Measurements from ENCODE around the gene FMNL3. TPM values are rescaled to one million over a fixed set of nuclear protein-coding genes. Genes with fewer than 3 reads are reported as not detected.
A peak's percentile ranks its signal among the peaks of the same experiment; 100 is the strongest.
"Not testable (repeated sequence)": the region's sequence is repeated elsewhere in the genome, so short reads cannot be mapped to it uniquely, and the experiment has no call there.

The FMNL3 gene
- total and polyA plus RNA-seq, 2 experiments from 2014 or later, result 8.7 to 32.6 TPM

- not testable (repeated sequence) for H3K9me3 Mint-ChIP-seq; H3K27ac Mint-ChIP-seq; DNase-seq (ENCODE audit: low spot score); H3F3A ChIP-seq (replicated peaks; ENCODE audit: low read depth); H3K4me3 Mint-ChIP-seq; H3K27me3 ChIP-seq (ENCODE audit: insufficient read depth); H3K27me3 Mint-ChIP-seq (ENCODE audit: insufficient read depth, low read depth, poor library complexity); ATAC-seq; H3K27ac ChIP-seq (ENCODE audit: low read depth); H3K36me3 ChIP-seq (ENCODE audit: insufficient read depth); H3K9me2 ChIP-seq (ENCODE audit: insufficient read depth); H3K4me3 ChIP-seq
- peaks cover 36% of the 10 kb centered on the region for H3K79me2 ChIP-seq (replicated peaks; ENCODE audit: insufficient read depth)
- H4K20me1 ChIP-seq (replicated peaks; ENCODE audit: insufficient read depth), result peaks cover 30% of the 10 kb centered on the region
- Mint-ChIP-seq H3K4me1 (peaks cover 21% of the 10 kb centered on the region), H3K36me3 (ENCODE audit: low read depth) (peaks cover 13% of the 10 kb centered on the region)
- H2AFZ ChIP-seq, result peak overlapping the region; percentile 77
- peaks cover 10% of the 10 kb centered on the region; the same call in 1 of the 2 replicates for H3K4me1 ChIP-seq (ENCODE audit: insufficient read depth)
- H3K4me2 ChIP-seq, result peak overlapping the region; percentile 64; the same call in 1 of the 2 replicates
These were observed 33.1 kb upstream of the FMNL3 start for GRCh38 chr12:49740277-49740676.

GRCh38 chr12:49738721-49739120 lies 31.5 kb upstream of the FMNL3 start:
- not testable (repeated sequence) for ATAC-seq; H3K4me3 ChIP-seq; H3K9me3 Mint-ChIP-seq; H2AFZ ChIP-seq; DNase-seq (ENCODE audit: low spot score); H3K9me2 ChIP-seq (ENCODE audit: insufficient read depth); H3K27me3 Mint-ChIP-seq (ENCODE audit: insufficient read depth, low read depth, poor library complexity); H3K27ac Mint-ChIP-seq; H3F3A ChIP-seq (replicated peaks; ENCODE audit: low read depth); H3K27ac ChIP-seq (ENCODE audit: low read depth); H3K4me2 ChIP-seq; H3K4me3 Mint-ChIP-seq; H3K36me3 ChIP-seq (ENCODE audit: insufficient read depth); H3K27me3 ChIP-seq (ENCODE audit: insufficient read depth)
- Histone ChIP-seq H3K79me2 (replicated peaks; ENCODE audit: insufficient read depth) (peaks cover 21% of the 10 kb centered on the region), H4K20me1 (replicated peaks; ENCODE audit: insufficient read depth) (peaks cover 16% of the 10 kb centered on the region), H3K4me1 (ENCODE audit: insufficient read depth) (peaks cover 10% of the 10 kb centered on the region; the same call in 1 of the 2 replicates)
- Mint-ChIP-seq H3K4me1 (peaks cover 15% of the 10 kb centered on the region), H3K36me3 (ENCODE audit: low read depth) (peaks cover 12% of the 10 kb centered on the region; the same call in 2 of the 3 replicates)

- not testable (repeated sequence) for H3K27me3 Mint-ChIP-seq (ENCODE audit: insufficient read depth, low read depth, poor library complexity); H4K20me1 ChIP-seq (replicated peaks; ENCODE audit: insufficient read depth); H3F3A ChIP-seq (replicated peaks; ENCODE audit: low read depth); H3K4me1 Mint-ChIP-seq; H3K79me2 ChIP-seq (replicated peaks; ENCODE audit: insufficient read depth); H3K4me3 Mint-ChIP-seq; H3K27ac Mint-ChIP-seq; H3K4me2 ChIP-seq; H3K4me1 ChIP-seq (ENCODE audit: insufficient read depth); H3K36me3 ChIP-seq (ENCODE audit: insufficient read depth); H3K4me3 ChIP-seq; H3K9me2 ChIP-seq (ENCODE audit: insufficient read depth); H3K36me3 Mint-ChIP-seq (ENCODE audit: low read depth); ATAC-seq; DNase-seq (ENCODE audit: low spot score); H3K27ac ChIP-seq (ENCODE audit: low read depth); H3K27me3 ChIP-seq (ENCODE audit: insufficient read depth); H2AFZ ChIP-seq; H3K9me3 Mint-ChIP-seq
These were observed 27.7 kb upstream of the FMNL3 start for GRCh38 chr12:49734900-49735299.

DNA sequence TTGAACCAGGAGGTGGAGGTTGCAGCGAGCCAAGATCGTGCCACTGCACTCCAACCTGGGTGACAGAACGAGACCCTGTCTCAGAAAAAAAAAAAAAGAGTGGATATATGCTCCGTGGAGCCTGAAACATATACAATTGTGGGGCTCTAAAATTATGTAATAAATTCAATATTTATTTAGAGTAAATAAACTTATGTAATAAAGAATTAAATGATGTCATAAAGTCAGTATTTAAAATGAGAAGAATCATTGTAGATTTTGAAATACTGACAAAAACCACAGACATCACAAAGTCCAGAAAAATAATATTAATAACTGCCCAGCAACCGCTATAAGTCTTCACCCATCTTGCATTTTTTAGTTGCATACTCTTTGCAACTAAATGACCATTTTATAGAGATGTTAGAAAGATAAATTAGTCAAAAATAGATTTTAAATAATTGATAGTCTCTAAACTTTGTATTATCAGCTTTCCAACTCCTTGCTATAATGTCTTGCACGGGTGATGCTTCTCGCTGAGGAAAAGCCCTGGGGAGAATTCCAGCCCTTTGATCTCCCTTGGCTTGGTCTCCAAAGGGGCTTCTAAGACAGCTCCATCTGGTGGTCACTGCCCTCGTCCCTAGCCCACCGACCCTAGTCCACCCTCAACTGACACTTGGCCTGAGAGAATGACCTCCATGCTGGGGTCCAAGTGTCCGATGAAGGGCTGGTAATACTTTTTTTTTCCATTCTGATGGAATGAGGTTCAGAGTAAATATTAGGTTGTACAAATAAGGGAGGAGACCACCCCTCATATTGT lies 26.2 kb upstream of the FMNL3 start:
- Histone ChIP-seq H3K27ac (ENCODE audit: low read depth) (no peak overlapping the region), H4K20me1 (replicated peaks; ENCODE audit: insufficient read depth) (no peaks in the 10 kb centered on the region), H3K4me2 (no peak overlapping the region), H3F3A (replicated peaks; ENCODE audit: low read depth) (no peaks in the 10 kb centered on the region), H3K36me3 (ENCODE audit: insufficient read depth) (no peaks in the 10 kb centered on the region; the same call in 1 of the 2 replicates), H3K9me2 (ENCODE audit: insufficient read depth) (no peaks in the 10 kb centered on the region), H3K27me3 (ENCODE audit: insufficient read depth) (no peaks in the 10 kb centered on the region), H3K4me1 (ENCODE audit: insufficient read depth) (no peaks in the 10 kb centered on the region), H2AFZ (no peak overlapping the region), H3K79me2 (replicated peaks; ENCODE audit: insufficient read depth) (no peaks in the 10 kb centered on the region), H3K4me3 (no peak overlapping the region)
- ATAC-seq (peak; percentile 65), DNase-seq (ENCODE audit: low spot score) (peak; percentile 63)
- peak; percentile 59 to 68 for TF ChIP-seq CTCF (conservative IDR thresholded peaks at IDR 0.05; ENCODE audit: low read depth in 2 of 2)
- no peak for TF ChIP-seq JUNB (IDR thresholded peaks at IDR 0.05; ENCODE audit: unreplicated experiment)
- H3K4me1 Mint-ChIP-seq, result no peaks in the 10 kb centered on the region
- H3K36me3 Mint-ChIP-seq (ENCODE audit: low read depth), result peaks cover 4% of the 10 kb centered on the region; the same call in 1 of the 3 replicates
- peaks cover 9% of the 10 kb centered on the region for H3K9me3 Mint-ChIP-seq
- H3K4me3 Mint-ChIP-seq, result no peak overlapping the region
- no peak overlapping the region for H3K27ac Mint-ChIP-seq
- peaks cover 3% of the 10 kb centered on the region for H3K27me3 Mint-ChIP-seq (ENCODE audit: insufficient read depth, low read depth, poor library complexity)
